Prostate gland (tissue), 2 donors: Measurements from ENCODE around the gene MGP.

Source experiments
- CTCF ChIP-seq, 4 experiments: fragments of 200-600 bp in 2 of 4; fragments of 450-650 bp in 2 of 4; sonication (generic) in 2 of 4; IDR thresholded peaks; 1 replicate in 3 of 4; 2 replicates in 1 of 4; pipeline ENCODE4 v1.5.1; 2016 to 2019; ENCODE audit warnings: antibody characterized with exemption in 4 of 4, mild to moderate bottlenecking in 2 of 4, moderate library complexity in 2 of 4
- POLR2A ChIP-seq: fragments of 450-650 bp; IDR thresholded peaks from one replicate; pipeline ENCODE4 v1.6.1; 2016; ENCODE audit warnings: antibody characterized with exemption, mild to moderate bottlenecking
- POLR2AphosphoS5 ChIP-seq: sonication (generic); formaldehyde crosslinking; IDR thresholded peaks from one replicate; pipeline ENCODE4 v1.6.1; 2017; ENCODE audit warnings: antibody characterized with exemption

DNA sequence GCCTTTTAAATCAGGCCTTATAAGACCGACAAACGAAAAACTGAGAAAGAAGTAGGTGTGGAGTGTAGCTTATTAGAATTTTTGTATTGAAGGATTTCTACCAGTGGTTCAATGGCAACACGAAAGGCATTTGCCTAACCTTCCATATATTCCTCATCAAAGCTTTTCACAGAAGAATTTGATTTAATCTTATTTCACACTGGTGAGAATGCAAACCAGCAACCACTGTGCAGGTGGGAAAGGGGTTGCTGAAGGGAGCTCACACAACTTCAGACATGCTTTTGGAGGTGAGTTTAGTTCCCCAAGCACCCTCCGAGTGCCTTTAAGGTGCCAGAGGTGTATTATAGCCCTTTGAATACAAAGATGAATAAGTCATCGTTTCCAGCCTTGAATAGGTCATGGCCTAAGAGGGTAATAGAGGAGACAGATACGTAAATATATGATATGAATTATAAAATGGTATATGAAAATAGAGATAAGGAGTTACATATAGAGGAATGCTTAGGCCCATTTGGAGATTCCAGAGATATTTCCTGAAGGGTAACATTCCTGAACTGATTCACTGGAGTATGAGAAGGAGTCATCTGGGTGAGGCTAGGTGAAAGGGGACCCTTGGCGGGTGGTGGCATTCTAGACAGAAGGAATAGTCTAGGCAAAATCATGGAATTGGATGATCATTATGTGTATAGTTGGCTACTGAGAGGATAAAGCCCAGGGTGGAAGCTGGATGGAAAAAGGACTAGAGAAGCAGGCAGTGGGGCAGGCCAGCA lies 46.3 kb upstream of the MGP start:
- TF ChIP-seq POLR2A (no peak), CTCF (IDR thresholded peaks at IDR 0.05) (no peak), POLR2AphosphoS5 (no peak)
